Measurements from ENCODE around the gene ZNF653. TPM values are rescaled to one million over a fixed set of nuclear protein-coding genes. Genes with fewer than 3 reads are reported as not detected.

ZNF653 gene
- total and polyA plus RNA-seq, 9 of the 15 experiments (the other 6 are each of a cell fraction or from before 2014, with no cell fraction given) = 1.6 to 8.0 (median 4.2) TPM; not detected in 2

DNA sequence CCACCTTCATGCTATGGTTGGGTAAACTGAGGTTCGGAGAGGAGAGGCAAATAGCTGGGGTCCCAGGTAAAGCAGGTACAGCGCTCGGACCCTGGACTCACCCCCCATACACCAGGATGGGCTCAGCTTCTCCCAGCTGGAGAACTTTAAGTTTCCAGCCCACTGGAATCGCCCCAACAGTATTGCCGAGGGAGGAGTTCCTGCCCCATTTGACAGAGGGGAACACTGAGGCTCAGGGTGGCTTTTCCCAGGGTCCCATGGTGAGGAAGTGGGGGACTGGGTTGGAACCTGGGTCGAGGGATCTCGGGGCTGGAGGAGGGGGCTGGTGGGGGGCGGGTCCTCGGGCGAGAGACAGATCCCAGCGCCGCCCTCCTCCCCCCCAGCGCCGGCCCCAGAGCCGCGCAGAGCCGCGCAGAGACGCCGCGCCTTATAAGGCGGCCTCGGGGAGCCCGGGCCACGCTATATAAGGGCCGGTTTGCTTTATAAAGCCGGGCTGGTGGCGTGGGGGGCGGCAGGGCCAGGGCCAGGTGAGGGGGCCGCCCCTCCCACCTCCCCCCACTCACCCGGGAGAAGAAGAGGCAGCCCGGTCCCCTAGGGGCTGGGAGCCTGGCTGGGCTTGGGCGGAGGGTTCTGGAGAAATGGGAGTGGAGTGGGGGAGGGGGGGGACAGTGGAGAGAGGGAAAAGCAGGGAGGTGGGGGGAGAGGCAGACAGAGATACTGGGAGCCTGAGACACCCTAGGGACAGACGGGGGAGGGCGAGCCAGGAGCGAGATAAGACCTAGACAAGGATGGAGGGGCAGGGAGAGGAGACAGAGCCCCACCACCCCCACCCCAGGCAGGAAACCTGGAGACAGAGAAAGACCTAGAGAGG, 34.1 kb upstream of the ZNF653 start:
- H3K79me2 ChIP-seq (ENCODE audit: control insufficient read depth, insufficient read depth, low read length) = no peaks in the 10 kb centered on the region
- H3K4me3 ChIP-seq = peak overlapping the region; percentile 31
- no peaks in the 10 kb centered on the region for H3K36me3 ChIP-seq (ENCODE audit: control insufficient read depth, insufficient read depth, low read length)
- H2AFZ ChIP-seq (ENCODE audit: low read depth, low read length) = peak overlapping the region; percentile 66
- intact Hi-C loops (cut with micrococcal nuclease) (loop anchor here (5.0 kb wide), 1 partner anchor 42 kb away; no protein-coding TSS in a partner anchor), in situ Hi-C loops (cut with MboI) (no loop called here)
- no peaks in the 10 kb centered on the region for H4K20me1 ChIP-seq (replicated peaks; ENCODE audit: control insufficient read depth, insufficient read depth, low read length)
- peak overlapping the region; percentile 75 for H3K27ac ChIP-seq (ENCODE audit: extremely low read depth, low read depth, low read length)
- ChIA-PET CTCF (ENCODE audit: low intra/inter-chr PET ratio) (no interaction called here), POLR2A (interaction anchor here (1.0 to 1.2 kb wide), 3 partner anchors 10 to 19 kb away, joined by 3 to 7 read pairs (median 4); partner anchors contain the start of genes ECSIT and ELOF1)
- 10% methylated on average over 4 of the region's 36 CpGs for WGBS (ENCODE audit: insufficient coverage, low coverage, missing lambda C conversion rate)
- no peaks in the 10 kb centered on the region for H3K27me3 ChIP-seq (ENCODE audit: control insufficient read depth in 2 of 2, insufficient read depth in 2 of 2, low read length in 2 of 2)
- peak overlapping the region; percentile 70 for H3K4me2 ChIP-seq (ENCODE audit: insufficient read depth, low read length)
- H3K9ac ChIP-seq (ENCODE audit: insufficient read depth in 1 of 2, low read depth in 2 of 2, low read length in 2 of 2) = peak overlapping the region; percentile 48 to 88
- peaks cover 30 to 47% of the 10 kb centered on the region in 2 experiments; a peak in 4 of 5 replicates for H3K4me1 ChIP-seq (replicated peaks in 1 of 2; ENCODE audit: control insufficient read depth in 2 of 2, insufficient read depth in 2 of 2, low read length in 2 of 2)
- no peaks in the 10 kb centered on the region for H3K9me3 ChIP-seq (replicated peaks; ENCODE audit: control insufficient read depth, insufficient read depth, low read depth, low read length)
- FAIRE-seq (peak; percentile 56), ATAC-seq (peak; percentile 77), DNase-seq (ENCODE audit: extremely low read depth in 1 of 4, low spot score in 3 of 4) (peak; percentile 85 to 89 (median 87))
- no peaks in the 10 kb centered on the region for H3K9me1 ChIP-seq (ENCODE audit: control insufficient read depth, insufficient read depth, low read length)
- BruUV-seq (replicated peaks) = no TSS peak
- TF ChIP-seq POLR2AphosphoS2 (IDR thresholded peaks at IDR 0.05; ENCODE audit: low read length) = no peak
- TF ChIP-seq BRD4 (IDR thresholded peaks at IDR 0.05) = 0 out of 2 replicates have a peak, but pooled peaks have one; percentile 67
- no peak for TF ChIP-seq DIDO1 (tag; IDR thresholded peaks at IDR 0.05; ENCODE audit: low read depth)
- TF ChIP-seq, protein P1, sequence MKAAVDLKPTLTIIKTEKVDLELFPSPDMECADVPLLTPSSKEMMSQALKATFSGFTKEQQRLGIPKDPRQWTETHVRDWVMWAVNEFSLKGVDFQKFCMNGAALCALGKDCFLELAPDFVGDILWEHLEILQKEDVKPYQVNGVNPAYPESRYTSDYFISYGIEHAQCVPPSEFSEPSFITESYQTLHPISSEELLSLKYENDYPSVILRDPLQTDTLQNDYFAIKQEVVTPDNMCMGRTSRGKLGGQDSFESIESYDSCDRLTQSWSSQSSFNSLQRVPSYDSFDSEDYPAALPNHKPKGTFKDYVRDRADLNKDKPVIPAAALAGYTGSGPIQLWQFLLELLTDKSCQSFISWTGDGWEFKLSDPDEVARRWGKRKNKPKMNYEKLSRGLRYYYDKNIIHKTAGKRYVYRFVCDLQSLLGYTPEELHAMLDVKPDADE (conservative IDR thresholded peaks at IDR 0.05; ENCODE audit: control insufficient read depth, low read depth, low read length) = no peak
- TF ChIP-seq KAT2B (IDR thresholded peaks at IDR 0.05; ENCODE audit: low read depth, low read length) = no peak
- TF ChIP-seq, protein P2, sequence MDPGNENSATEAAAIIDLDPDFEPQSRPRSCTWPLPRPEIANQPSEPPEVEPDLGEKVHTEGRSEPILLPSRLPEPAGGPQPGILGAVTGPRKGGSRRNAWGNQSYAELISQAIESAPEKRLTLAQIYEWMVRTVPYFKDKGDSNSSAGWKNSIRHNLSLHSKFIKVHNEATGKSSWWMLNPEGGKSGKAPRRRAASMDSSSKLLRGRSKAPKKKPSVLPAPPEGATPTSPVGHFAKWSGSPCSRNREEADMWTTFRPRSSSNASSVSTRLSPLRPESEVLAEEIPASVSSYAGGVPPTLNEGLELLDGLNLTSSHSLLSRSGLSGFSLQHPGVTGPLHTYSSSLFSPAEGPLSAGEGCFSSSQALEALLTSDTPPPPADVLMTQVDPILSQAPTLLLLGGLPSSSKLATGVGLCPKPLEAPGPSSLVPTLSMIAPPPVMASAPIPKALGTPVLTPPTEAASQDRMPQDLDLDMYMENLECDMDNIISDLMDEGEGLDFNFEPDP (CRISPR knock-in tag; IDR thresholded peaks at IDR 0.05) = no peak
- peak; percentile 75 for TF ChIP-seq POLR2G (IDR thresholded peaks at IDR 0.05; ENCODE audit: low read depth, low read length)
- peak; percentile 13; the same call in 1 of the 2 replicates for TF ChIP-seq EGR1 (conservative IDR thresholded peaks at IDR 0.05)
- TF ChIP-seq KAT8 (IDR thresholded peaks at IDR 0.05; ENCODE audit: low read depth) = no peak
- TF ChIP-seq NRF1 (conservative IDR thresholded peaks at IDR 0.05 in 1 of 2, IDR thresholded peaks at IDR 0.05 in 1 of 2) = peak; percentile 39 to 58; a peak in 3 of 4 replicates
- TF ChIP-seq ATF7 (IDR thresholded peaks at IDR 0.05) = no peak
- no peak for TF ChIP-seq CHCHD3 (CRISPR knock-in tag; IDR thresholded peaks at IDR 0.05)
- TF ChIP-seq ADNP (tag; IDR thresholded peaks at IDR 0.05) = peak; percentile 93
- TF ChIP-seq NFIC (IDR thresholded peaks at IDR 0.05) = 0 out of 2 replicates have a peak, but pooled peaks have one; percentile 13
- peak; percentile 66 for TF ChIP-seq PCBP1 (IDR thresholded peaks at IDR 0.05; ENCODE audit: low read depth, low read length, poor library complexity, severe bottlenecking)
- TF ChIP-seq ZNF253 (CRISPR knock-in tag; conservative IDR thresholded peaks at IDR 0.05) = no peak

Data from K562 (cell line).